Activated effector memory CD4-positive, alpha-beta T cell treated with anti-CD3 and anti-CD28 coated beads, Interleukin-2, amount 50 U/mL, for 16 hours (primary cell): Measurements from ENCODE around the gene PRH2.

Experiments
- DNase-seq: peaks from one replicate; pipeline ENCODE4 v3.0.0-alpha.2; 2020

Gene PRH2

GRCh38 chr12:10928746-10929286 lies at the start of gene PRH2:
Gene PRH2, plus strand, starts transcription at chr12:10929236. Its CDS starts 38 bp downstream, at chr12:10929274.
- DNase-seq = no peak

DNA sequence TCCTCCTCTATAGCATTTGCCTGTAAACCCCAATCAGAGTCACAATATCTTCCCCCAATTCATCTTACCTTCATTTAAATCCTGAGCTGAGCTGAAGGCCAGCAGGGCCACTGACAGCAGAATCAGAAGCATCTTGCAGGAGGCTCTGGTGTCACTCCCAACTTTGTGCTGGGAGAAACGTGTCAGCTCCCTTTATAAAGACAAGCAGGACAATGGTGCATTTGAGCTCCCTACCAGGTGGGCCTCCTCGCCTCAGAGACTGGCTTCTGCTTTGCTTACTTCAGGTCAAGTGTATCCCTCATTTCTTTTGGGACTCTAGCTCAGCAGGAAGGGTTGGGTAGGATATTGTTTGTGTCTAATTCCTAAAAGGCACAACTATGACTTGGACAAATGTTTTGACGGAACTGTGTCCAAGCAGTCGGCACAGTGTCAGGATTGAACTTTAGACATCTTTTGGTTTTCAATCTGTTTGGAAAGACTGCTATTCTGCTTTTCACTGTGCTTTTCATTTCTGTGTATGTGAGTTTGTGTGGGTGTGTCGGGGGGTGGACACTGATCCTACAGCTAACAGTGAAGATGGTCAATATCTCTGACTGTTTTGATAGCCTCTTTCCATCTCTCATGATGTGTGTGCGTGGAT lies 44.8 kb upstream of the PRH2 start, which contains the start of gene PRH1:
Gene PRH1 (minus strand): TSS at position 170 of the 640 bp plus-strand sequence. CDS start 38 bp downstream, at position 132.
- no peak for DNase-seq

DNA sequence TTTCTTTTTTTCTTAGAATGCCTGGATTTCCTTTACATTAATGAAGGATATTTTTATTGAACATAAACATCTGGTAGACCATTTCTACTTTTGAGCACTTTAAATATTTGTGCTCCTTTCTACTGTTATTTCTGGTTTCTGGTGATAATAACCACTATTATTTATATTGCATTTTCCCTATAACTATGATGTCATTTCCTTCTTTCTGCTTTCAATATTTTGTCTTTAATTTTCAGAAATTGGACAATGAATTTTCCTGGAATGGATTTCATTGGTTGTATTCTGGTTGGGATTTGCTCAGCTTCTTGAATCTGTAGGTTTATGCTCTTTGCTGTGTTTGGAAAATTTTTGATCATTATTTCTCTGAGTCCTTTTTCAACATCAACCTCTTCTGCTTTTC lies 39.8 kb upstream of the PRH2 start:
- no peak for DNase-seq

- DNase-seq = no peak
These were observed 37.1 kb upstream of the PRH2 start for GRCh38 chr12:10891937-10892336.

DNA sequence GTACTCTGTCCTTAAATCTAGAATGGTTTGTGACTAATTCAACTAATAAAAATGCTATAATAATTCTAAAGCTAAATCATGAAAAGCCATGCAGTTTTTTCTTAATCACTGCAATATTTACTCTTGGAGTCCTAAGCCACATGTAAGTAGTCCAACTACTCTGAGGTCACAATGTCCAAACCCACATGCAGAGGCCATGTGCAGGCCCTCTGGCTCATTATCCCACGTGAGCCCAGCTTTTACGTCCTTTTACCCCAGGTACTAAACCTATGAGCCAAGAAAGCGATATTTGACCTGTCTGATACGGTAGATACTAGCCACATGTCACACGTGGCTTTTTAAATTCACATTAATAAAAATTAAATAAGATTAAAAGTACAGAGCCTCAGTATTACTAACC lies 32.2 kb upstream of the PRH2 start:
- DNase-seq = no peak

DNA sequence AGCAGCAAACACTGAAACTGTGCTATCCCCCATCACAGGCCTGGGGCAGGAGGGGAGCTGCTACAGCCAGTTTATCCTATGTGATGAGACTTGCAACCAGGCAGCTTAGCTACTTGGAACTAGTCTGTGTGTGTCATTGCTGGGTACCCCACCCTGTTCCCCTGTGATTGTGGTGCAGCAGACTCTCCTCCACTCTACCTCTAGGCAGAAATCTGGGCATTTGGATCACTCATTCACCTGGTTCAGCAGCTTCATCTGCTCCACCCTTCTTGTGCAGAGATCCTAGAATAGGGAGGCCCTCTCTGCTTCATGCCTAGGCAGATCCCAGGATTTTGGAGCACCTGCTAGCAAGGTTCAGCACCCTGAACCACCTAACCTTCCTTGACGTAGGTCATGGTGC lies 28.5 kb upstream of the PRH2 start:
- DNase-seq = no peak

GRCh38 chr12:10900972-10901371 lies 28.1 kb upstream of the PRH2 start:
- no peak for DNase-seq

GRCh38 chr12:10901427-10901826 lies 27.6 kb upstream of the PRH2 start:
- no peak for DNase-seq

GRCh38 chr12:10904686-10905085 lies 24.4 kb upstream of the PRH2 start:
- no peak for DNase-seq

DNA sequence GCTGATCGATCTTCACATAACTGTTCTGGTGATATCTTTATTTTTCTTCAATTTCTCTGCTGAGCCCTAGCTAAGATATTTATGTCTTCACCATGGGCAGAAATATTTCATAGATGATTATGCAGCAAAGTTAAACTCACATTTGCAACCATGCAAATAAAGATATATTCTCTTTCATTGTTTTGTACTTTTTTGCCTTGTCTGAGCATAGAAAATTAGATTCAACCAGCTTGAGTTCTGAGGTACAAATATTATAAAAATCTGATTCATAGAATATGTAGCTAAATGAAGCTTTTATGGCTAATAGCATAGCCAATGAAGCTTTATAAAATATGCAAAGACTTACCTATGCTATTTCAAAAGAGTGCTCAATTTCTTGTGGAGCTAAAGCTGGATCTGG lies 19.6 kb upstream of the PRH2 start, which contains the start of gene TAS2R13:
Gene TAS2R13 (minus strand): TSS at position 101 of the 400 bp plus-strand sequence. CDS start 264 bp downstream, outside the sequence.
- DNase-seq = no peak

DNA sequence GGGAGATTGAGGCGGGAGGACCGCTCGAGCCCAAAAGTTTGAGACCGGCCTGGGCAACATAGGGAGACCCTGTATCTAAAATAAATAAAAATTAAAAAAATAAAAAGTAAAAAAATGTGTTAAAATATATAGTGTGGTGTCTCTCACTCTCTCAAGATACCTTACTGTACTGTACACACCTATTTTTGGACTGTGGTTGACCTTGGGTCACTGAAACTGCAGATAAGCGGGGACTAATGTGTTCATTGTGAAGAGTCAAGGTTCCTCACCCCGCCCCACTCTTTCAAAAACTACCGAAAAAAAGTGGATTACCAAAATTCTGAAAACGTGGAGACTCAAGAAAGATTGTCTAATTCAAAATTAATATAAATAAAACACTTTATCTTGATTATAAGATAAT lies 18.7 kb upstream of the PRH2 start:
- no peak for DNase-seq

GRCh38 chr12:10919809-10920208 lies 9.2 kb upstream of the PRH2 start:
- no peak for DNase-seq

DNA sequence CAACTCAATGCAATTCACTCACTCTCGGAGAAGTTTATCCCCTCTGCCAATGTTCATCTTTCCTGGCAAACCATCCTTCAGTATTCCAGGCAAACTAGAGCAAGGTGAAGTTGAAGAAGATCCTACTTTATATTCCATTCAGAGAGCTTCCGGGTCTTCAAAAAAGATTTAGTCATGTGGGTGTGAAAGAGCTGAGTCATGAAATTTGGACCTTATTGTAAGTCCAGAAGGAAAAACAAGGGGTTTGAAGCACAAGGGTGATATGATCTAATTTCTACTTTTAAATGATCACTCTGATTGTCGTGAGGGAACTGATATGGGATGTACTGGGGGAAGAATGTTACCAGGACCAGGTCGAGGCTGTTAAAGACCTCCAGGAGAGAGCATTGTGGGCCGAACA lies 2.8 kb upstream of the PRH2 start:
- DNase-seq = no peak

- DNase-seq = no peak
These were observed 7.5 kb downstream of the PRH2 start for GRCh38 chr12:10936506-10936905.

DNA sequence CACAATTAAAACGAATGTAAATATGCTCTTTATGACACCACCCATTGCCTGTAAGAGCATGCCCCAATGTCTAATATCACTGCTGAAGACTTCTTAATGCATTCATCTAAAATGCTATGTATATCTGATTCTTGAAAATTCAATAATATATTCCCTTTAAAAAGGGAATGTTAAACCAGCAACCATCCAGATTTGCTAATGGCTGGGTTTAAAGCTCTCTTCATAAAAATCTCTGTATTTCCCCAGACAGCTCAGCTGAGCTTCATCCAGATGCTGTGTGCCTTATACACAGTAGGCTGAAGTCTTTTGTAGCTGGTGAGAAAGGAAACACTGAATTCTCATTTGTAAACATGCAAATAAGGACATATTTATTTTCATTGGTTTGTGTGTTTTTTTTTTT lies 10.1 kb downstream of the PRH2 start, which contains the start of gene TAS2R14:
Gene TAS2R14 (minus strand): TSS at position 101 of the 400 bp plus-strand sequence. CDS start 56 bp downstream, at position 45.
- DNase-seq = no peak

GRCh38 chr12:10940389-10940788 lies 11.4 kb downstream of the PRH2 start:
- no peak for DNase-seq

GRCh38 chr12:10941369-10941768 lies 12.3 kb downstream of the PRH2 start:
- DNase-seq = no peak

- no peak for DNase-seq
These were observed 13.0 kb downstream of the PRH2 start for GRCh38 chr12:10941916-10942607.

DNA sequence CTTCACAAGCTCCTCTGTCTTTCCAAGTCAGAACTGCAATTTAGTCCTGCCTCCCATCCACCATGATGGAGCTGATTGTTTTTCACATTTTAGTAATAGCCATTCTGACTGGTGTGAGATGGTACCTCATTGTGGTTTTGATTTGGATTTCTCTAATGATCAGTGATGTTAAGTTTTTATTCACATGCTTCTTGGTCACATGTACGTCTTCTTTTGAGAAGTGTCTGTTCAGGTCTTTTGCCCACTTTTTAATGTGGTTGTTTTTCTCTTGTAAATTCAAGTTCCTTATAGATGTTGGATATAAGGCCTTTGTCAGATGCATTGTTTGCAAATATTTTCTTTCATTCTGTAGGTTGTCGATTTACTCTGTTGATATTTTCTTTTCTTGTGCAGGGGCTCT lies 14.1 kb downstream of the PRH2 start:
- DNase-seq = no peak

DNA sequence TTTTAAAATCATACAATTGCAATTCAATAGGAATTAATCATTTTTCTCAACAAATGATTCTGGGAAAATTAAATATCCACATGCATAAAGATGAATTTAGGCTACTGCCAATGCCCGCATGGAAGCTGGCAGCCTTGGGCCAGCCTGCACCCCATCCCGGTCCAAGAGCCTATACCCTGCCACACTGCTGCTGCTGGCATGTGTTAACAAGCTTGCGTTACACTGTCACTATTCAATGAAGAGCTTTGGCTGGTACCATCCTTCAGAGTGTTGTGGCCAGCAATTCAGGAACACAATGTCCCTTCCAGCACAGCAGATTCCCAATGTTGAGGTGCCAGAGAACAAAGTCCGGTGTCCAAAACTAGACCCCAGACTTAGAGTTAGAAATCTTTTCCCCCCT lies 23.6 kb downstream of the PRH2 start:
- no peak for DNase-seq

DNA sequence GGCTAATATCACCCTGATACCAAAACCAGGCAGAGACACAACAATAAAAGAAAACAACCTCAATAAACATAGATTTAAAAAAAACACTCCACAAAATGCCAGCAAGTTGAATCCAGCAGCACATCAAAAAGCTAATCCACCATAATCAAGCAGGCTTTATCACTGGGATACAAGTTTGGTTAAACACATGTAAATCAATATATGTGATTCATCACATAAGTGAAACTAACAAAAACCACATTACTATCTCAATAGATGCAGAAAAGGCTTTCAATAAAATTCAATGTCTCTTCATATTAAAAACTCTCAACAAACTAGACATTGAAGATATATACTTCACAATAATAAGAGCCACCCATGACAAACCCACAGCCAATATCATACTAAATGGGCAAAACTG lies 27.0 kb downstream of the PRH2 start:
- no peak for DNase-seq

DNA sequence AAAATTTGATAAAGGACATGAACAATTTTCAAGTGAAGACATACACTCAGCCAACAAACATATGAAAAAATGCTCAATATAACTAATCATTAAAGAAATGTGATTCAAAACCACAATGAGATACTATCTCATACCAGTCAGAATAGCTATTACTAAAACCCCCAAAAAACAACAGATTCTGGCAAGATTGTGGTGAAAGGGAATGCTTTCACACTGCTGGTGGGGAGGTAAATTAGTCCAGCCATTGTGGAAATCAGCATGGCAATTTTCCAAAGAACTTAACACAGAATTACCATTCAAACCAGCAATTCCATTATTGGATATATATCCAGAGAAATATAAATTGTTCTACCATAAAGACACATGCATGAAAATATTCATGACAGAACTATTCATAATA lies 28.7 kb downstream of the PRH2 start:
- no peak for DNase-seq

- no peak for DNase-seq
These were observed 30.8 kb downstream of the PRH2 start for GRCh38 chr12:10959804-10960203.

DNA sequence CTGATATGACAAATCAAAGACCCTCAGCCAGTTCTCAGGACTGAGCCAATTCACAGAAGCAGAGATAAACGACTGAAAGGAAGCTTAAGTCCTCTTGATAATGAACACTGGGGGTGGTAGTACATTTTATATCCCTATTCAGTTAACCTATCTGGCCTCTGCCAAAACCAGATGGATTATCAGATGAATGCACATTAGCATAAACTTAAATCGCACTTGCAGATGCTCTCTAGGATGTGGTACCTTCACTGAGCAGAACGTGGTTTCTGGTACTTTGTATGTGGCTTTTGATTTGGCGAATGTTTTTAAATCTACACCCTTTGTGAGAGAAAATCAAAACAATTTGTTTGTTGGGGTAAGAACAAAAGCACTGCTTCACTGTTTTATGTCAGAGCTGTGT lies 31.2 kb downstream of the PRH2 start:
- DNase-seq = no peak
